Ascending aorta (tissue), 2 donors: ENCODE measurements around the gene PRSS2. TPM values are rescaled to one million over a fixed set of nuclear protein-coding genes. Genes with fewer than 3 reads are reported as not detected.
A peak's percentile ranks its signal among the peaks of the same experiment; 100 is the strongest.
"Not testable (repeated sequence)": the region's sequence is repeated elsewhere in the genome, so short reads cannot be mapped to it uniquely, and the experiment has no call there.

Source experiments
- DNase-seq, 2 donors: peaks; one replicate each; pipeline ENCODE4 v3.0.0-alpha.2; 2019; ENCODE audit warnings: low spot score in 2 of 2
- H3K27ac ChIP-seq, 2 donors: fragments of 200-600 bp; sonication (generic); one replicate each; pipeline ENCODE4 v1.5.1; 2016 to 2017; ENCODE audit warnings: mild to moderate bottlenecking in 1 of 2
- H3K27me3 ChIP-seq: fragments of 200-600 bp; sonication (generic); one replicate; pipeline ENCODE4 v1.5.1; 2017
- H3K36me3 ChIP-seq, 2 donors: fragments of 200-600 bp; sonication (generic); one replicate each; pipeline ENCODE4 v1.5.1; 2016
- H3K4me1 ChIP-seq, 2 donors: fragments of 200-600 bp; sonication (generic); one replicate each; pipeline ENCODE4 v1.5.1; 2016 to 2017; ENCODE audit warnings: mild to moderate bottlenecking in 1 of 2
- H3K4me3 ChIP-seq, 2 donors: fragments of 200-600 bp; sonication (generic); one replicate each; pipeline ENCODE4 v1.5.1; 2016 to 2017; ENCODE audit warnings: mild to moderate bottlenecking in 1 of 2
- H3K9me3 ChIP-seq, 2 donors: fragments of 200-600 bp; sonication (generic); one replicate each; pipeline ENCODE4 v1.5.1; 2016
- intact Hi-C: fragments of 100-400 bp; cut with DNase I; formaldehyde crosslinking; loops from one replicate; pipeline ENCODE4 v1.15.1; 2023
- total RNA-seq: library from RNA; depleted of rRNA; stranded (reverse); fragments of >200 nt; gene quantifications from one replicate; pipeline ENCODE4 v1.1.0, GENCODE V29; 2016
- TF ChIP-seq, protein P1 (sequence below), 3 experiments: fragments of 200-600 bp in 2 of 3; fragments of 450-650 bp in 1 of 3; sonication (generic) in 2 of 3; IDR thresholded peaks; one replicate each; pipeline ENCODE4 v1.5.1; 2016 to 2019; ENCODE audit warnings: antibody characterized with exemption in 3 of 3, mild to moderate bottlenecking in 1 of 3, moderate library complexity in 1 of 3

PRSS2 gene
- total RNA-seq, 1 donor from 2014 or later: not detected

DNA sequence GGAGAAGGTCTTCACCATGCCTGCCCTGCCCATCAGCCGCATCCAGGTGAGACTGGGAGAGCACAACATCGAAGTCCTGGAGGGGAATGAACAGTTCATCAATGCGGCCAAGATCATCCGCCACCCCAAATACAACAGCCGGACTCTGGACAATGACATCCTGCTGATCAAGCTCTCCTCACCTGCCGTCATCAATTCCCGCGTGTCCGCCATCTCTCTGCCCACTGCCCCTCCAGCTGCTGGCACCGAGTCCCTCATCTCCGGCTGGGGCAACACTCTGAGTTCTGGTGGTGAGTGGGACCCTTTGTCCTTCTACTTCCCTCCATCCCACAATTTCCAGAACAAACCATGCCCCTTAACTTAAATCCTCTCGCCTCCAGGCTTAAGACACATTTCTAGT is 2.5 kb downstream of the PRSS2 start:
- Histone ChIP-seq H3K36me3 (no peaks in the 10 kb centered on the region), H3K4me1 (peaks cover 0 to 9% of the 10 kb centered on the region in 2 donors), H3K4me3 (no peak overlapping the region), H3K9me3 (no peaks in the 10 kb centered on the region), H3K27me3 (no peaks in the 10 kb centered on the region), H3K27ac (no peak overlapping the region)
- intact Hi-C loops: no loop called here
- DNase-seq: no peak
- TF ChIP-seq, protein P1, sequence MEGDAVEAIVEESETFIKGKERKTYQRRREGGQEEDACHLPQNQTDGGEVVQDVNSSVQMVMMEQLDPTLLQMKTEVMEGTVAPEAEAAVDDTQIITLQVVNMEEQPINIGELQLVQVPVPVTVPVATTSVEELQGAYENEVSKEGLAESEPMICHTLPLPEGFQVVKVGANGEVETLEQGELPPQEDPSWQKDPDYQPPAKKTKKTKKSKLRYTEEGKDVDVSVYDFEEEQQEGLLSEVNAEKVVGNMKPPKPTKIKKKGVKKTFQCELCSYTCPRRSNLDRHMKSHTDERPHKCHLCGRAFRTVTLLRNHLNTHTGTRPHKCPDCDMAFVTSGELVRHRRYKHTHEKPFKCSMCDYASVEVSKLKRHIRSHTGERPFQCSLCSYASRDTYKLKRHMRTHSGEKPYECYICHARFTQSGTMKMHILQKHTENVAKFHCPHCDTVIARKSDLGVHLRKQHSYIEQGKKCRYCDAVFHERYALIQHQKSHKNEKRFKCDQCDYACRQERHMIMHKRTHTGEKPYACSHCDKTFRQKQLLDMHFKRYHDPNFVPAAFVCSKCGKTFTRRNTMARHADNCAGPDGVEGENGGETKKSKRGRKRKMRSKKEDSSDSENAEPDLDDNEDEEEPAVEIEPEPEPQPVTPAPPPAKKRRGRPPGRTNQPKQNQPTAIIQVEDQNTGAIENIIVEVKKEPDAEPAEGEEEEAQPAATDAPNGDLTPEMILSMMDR (IDR thresholded peaks at IDR 0.05): no peak

DNA sequence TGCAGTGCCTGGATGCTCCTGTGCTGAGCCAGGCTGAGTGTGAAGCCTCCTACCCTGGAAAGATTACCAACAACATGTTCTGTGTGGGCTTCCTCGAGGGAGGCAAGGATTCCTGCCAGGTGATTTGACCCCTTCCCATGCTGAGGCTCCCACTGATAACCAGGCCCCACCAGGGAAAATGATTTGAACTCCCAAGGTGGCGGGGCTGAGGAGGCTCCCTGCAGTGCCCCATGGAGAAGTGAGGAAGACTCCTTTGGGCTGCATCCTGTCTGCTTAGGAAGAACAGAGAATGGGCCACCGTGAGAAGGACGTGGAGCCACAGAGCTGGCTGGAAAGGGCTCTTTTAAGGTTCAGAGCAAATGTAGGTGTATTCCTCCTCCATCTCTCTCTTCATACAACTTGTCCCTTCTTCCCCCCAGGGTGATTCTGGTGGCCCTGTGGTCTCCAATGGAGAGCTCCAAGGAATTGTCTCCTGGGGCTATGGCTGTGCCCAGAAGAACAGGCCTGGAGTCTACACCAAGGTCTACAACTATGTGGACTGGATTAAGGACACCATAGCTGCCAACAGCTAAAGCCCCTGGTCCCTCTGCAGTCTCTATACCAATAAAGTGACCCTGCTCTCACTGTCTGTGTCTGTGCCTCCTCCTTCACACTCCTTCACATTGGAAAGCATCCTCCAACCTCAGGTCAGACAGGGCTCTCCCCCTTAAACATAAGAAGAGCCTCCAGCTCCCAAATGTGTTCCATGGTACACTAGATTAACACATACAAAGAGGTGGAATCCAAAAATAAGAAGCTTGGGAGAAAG is 3.4 kb downstream of the PRSS2 start:
- peaks cover 0 to 9% of the 10 kb centered on the region in 2 donors for H3K4me1 ChIP-seq

DNA sequence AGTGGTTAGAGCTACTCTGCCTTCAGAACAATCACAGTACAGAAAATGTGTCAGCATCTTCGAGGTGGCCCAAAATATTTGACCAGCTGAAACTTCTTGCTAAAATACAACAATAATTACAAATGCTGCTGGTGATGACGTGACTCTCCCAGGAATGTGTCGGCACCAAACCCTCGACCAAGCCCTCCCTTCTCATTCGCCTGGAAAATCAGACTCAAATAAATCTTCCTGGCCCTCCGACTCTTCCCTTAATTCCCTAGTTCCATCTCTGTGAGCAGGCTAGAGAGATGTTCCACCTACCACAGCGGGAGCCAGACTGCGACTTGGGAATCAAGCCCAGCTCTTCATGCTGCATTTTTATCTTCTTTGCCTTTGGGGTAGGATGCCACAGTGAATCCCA is 4.1 kb downstream of the PRSS2 start:
- Histone ChIP-seq H3K9me3 (no peaks in the 10 kb centered on the region), H3K36me3 (no peaks in the 10 kb centered on the region), H3K4me3 (no peak overlapping the region), H3K27ac (peak overlapping the region; percentile 25 to 76), H3K4me1 (peaks cover 0 to 9% of the 10 kb centered on the region in 2 donors), H3K27me3 (no peaks in the 10 kb centered on the region)
- no peak for DNase-seq
- intact Hi-C loops: no loop called here
- TF ChIP-seq, protein P1 (IDR thresholded peaks at IDR 0.05): no peak

More for the DNA sequence above, 3.4 kb downstream of the PRSS2 start:
- intact Hi-C loops: no loop called here
- no peaks in the 10 kb centered on the region for H3K9me3 ChIP-seq
- peak overlapping the region in 1 of 2 donors; percentile 18 for H3K27ac ChIP-seq
- no peaks in the 10 kb centered on the region for H3K27me3 ChIP-seq
- TF ChIP-seq, protein P1 (IDR thresholded peaks at IDR 0.05): no peak
- H3K36me3 ChIP-seq: no peaks in the 10 kb centered on the region
- no peak for DNase-seq
- H3K4me3 ChIP-seq: no peak overlapping the region

DNA sequence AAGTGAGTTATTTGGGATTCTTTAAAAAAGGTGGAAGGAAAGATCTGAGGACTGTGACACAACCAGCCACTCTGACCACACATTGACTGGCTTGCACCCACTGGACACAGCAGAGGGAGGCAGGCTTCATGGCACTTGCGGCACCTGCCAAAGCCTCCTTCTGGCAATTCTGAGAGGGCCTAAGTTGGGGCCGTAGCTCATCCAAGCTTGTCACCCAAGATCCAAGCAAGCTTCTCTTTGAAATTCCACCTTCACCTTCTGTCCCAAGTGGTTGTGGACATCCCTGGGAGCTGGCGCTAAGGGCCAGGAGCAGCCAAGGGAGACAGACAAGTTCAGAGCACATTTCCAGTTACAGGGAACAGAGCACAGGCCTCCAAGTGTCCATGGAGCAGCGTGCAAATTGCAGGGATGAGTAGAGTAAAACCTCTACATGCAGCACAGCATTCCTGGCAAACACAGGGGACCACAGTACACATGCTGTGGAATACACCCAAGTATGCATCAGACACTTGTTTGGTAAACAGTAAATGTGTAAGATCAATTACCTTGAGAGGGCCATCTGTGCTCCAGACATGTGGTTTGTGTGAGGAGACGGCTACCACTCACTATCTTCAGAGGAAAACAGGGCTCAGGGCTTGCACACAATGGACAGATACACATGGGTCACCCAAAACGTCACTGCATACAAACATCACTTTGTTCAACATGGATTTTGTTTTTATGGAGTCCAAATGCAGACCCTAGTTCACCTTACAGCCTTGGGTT is 4.8 kb downstream of the PRSS2 start:
- H3K4me1 ChIP-seq, H3K4me3 ChIP-seq, H3K36me3 ChIP-seq, DNase-seq, intact Hi-C loops, H3K27me3 ChIP-seq, H3K9me3 ChIP-seq: not testable (repeated sequence)
- peak overlapping the region; percentile 31 to 76 for H3K27ac ChIP-seq

DNA sequence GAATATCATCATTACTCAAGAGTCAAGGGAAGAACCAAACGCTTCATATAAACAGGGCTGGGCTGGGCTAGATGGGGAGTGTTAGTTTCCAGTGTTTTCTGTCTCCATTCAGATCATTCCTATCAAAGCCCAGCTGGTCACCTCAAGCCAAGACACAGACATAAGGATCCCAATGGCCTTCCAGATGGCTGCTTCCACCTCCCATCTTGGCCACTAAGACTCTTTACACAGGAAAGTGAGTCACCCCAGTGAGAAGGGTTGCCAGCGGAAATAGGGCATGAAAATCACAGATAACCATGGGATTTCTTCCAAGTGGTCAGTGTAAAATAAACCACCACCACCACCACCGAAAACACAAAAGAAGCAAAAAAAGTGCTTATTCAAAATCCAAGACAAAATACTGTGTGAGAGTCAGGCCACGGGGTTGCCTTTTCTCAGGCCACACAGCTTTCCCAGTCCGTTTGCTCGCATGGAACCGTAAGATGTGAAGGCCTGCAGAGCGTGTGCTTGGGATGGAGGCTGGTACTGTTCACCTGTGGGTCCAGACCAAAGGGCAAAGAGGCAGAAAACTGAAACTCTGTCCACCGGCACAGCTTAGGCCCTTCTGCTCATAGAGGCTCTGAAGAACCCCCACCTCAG is 5.6 kb downstream of the PRSS2 start:
- Histone ChIP-seq H3K9me3 (no peaks in the 10 kb centered on the region), H3K4me3 (no peak overlapping the region), H3K36me3 (no peaks in the 10 kb centered on the region), H3K27ac (peak overlapping the region; percentile 66 to 76), H3K4me1 (peaks cover 0 to 9% of the 10 kb centered on the region in 2 donors), H3K27me3 (no peaks in the 10 kb centered on the region)
- intact Hi-C loops: no loop called here
- no peak for DNase-seq
- TF ChIP-seq, protein P1 (IDR thresholded peaks at IDR 0.05): no peak

DNA sequence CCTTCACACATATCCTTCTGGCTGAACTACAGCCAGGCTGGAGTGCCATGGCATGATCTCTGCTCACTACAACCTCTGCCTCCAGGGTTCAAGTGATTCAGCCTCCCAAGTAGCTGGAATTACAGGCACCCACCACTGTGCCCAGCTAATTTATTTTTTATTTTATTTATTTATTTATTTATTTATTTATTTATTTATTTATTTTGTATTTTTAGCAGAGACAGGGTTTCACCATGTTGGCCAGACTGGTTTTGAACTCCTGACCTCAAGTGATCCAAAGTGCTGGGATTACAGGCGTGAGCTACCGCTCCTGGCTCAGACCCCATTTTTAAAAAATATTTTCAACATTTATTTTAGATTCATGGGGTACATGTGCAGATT is 6.1 kb downstream of the PRSS2 start:
- H3K36me3 ChIP-seq, H3K4me3 ChIP-seq, H3K27me3 ChIP-seq, H3K4me1 ChIP-seq, DNase-seq, H3K9me3 ChIP-seq, intact Hi-C loops: not testable (repeated sequence)
- H3K27ac ChIP-seq: peak overlapping the region; percentile 66 to 76
